ENCODE results near the gene TPST1.
"Not testable (repeated sequence)": the region's sequence is repeated elsewhere in the genome, so short reads cannot be mapped to it uniquely, and the experiment has no call there.

- TF ChIP-seq, protein P1, sequence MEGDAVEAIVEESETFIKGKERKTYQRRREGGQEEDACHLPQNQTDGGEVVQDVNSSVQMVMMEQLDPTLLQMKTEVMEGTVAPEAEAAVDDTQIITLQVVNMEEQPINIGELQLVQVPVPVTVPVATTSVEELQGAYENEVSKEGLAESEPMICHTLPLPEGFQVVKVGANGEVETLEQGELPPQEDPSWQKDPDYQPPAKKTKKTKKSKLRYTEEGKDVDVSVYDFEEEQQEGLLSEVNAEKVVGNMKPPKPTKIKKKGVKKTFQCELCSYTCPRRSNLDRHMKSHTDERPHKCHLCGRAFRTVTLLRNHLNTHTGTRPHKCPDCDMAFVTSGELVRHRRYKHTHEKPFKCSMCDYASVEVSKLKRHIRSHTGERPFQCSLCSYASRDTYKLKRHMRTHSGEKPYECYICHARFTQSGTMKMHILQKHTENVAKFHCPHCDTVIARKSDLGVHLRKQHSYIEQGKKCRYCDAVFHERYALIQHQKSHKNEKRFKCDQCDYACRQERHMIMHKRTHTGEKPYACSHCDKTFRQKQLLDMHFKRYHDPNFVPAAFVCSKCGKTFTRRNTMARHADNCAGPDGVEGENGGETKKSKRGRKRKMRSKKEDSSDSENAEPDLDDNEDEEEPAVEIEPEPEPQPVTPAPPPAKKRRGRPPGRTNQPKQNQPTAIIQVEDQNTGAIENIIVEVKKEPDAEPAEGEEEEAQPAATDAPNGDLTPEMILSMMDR (IDR thresholded peaks at IDR 0.05; ENCODE audit: insufficient read depth, low read depth, low read length) = not testable (repeated sequence)
- not testable (repeated sequence) for TF ChIP-seq EZH2 (IDR thresholded peaks at IDR 0.05; ENCODE audit: insufficient read depth, low read length)
Measured at GRCh38 chr7:66385191-66385905, 180.2 kb downstream of the TPST1 start.

Measured in astrocyte (in vitro differentiated cells and primary cell).